HCT116 (cell line): ENCODE results near the gene POLR2A. TPM values are rescaled to one million over a fixed set of nuclear protein-coding genes. Genes with fewer than 3 reads are reported as not detected.

Experiments used
- ATAC-seq: fragments of 200-7000 bp; cut with Tn5 transposase; 2 replicates; pipeline ENCODE4 v1.9.1; 2020; ENCODE audit warnings: mild to moderate bottlenecking, moderate library complexity
- BruUV-seq: library from RNA; stranded (reverse); fragments of 400-500 nt; replicated peaks from 2 replicates; lab custom pipeline; 2021; lab: Mats Ljungman, UMichigan
- CTCF ChIA-PET: fragments of 300-600 bp; sonication (Branson Sonifier 250); formaldehyde crosslinking; loops from one replicate; lab custom pipeline; 2021; ENCODE audit warnings: antibody characterized with exemption; lab: Charles Lee
- POLR2A ChIA-PET: fragments of 300-600, 350-600 bp; sonication (Branson Sonifier 250); formaldehyde crosslinking; loops from one replicate; lab custom pipeline; 2021; ENCODE audit warnings: antibody characterized with exemption; lab: Charles Lee
- RAD21 ChIA-PET, 2 experiments: fragments of 300-600 bp; sonication (Branson Sonifier 250); formaldehyde crosslinking; loops; one replicate each; lab custom pipeline; 2023; ENCODE audit warnings: low total read pairs in 2 of 2; ENCODE audit not compliant: uncharacterized antibody in 2 of 2, unreplicated experiment in 2 of 2, low non-redundant PET in 1 of 2; lab: Charles Lee
- DNase-seq: peaks from one replicate; pipeline ENCODE4 v3.0.0-alpha.2; 2010; ENCODE audit warnings: low read depth, low spot score
- H2AFZ ChIP-seq: fragments of 200-600 bp; shearing (Covaris generic), sonication (generic); 2 replicates; pipeline ENCODE4 v1.6.1; 2017; ENCODE audit warnings: low read depth, mixed run types, mixed read lengths, antibody characterized with exemption, low read length; ENCODE audit not compliant: poor library complexity, severe bottlenecking
- H3K27ac ChIP-seq: 2 replicates; pipeline ENCODE4 v1.5.1; 2012; ENCODE audit warnings: low read depth, low read length
- H3K27me3 ChIP-seq: fragments of 200-600 bp; sonication (generic); 2 replicates; pipeline ENCODE4 v1.6.1; 2016; ENCODE audit warnings: mixed run types, low read length, mixed read lengths; ENCODE audit not compliant: insufficient read depth
- H3K36me3 ChIP-seq, 2 experiments: fragments of 200-500 bp in 1 of 2; fragments of 200-600 bp in 1 of 2; sonication (Bioruptor generic) in 1 of 2; sonication (generic) in 1 of 2; 2 replicates each; pipeline versions ENCODE4 v1.5.1 to v1.6.1; 2014 to 2016; ENCODE audit warnings: low read length in 2 of 2, inconsistent platforms in 1 of 2, mixed read lengths in 1 of 2, mixed run types in 1 of 2; ENCODE audit not compliant: insufficient read depth in 2 of 2, control insufficient read depth in 1 of 2
- H3K4me1 ChIP-seq, 2 experiments: fragments of 200-600 bp in 1 of 2; sonication (generic) in 1 of 2; 2 replicates each; pipeline versions ENCODE4 v1.5.1 to v1.6.1; 2012 to 2017; ENCODE audit warnings: low read length in 2 of 2, inconsistent platforms in 1 of 2, mild to moderate bottlenecking in 1 of 2, mixed read lengths in 1 of 2, mixed run types in 1 of 2, moderate library complexity in 1 of 2; ENCODE audit not compliant: insufficient read depth in 2 of 2, control insufficient read depth in 1 of 2
- H3K4me2 ChIP-seq: fragments of 200-600 bp; sonication (generic); 2 replicates; pipeline ENCODE4 v1.6.1; 2017; ENCODE audit warnings: mixed run types, low read length, mixed read lengths
- H3K4me3 ChIP-seq, 2 experiments: fragments of 200-600 bp in 1 of 2; sonication (generic) in 1 of 2; replicated peaks in 1 of 2; 2 replicates each; pipeline ENCODE4 v1.5.1; 2011 to 2016; ENCODE audit warnings: low read length in 2 of 2, control low read depth in 1 of 2, low read depth in 1 of 2, mild to moderate bottlenecking in 1 of 2, mixed read lengths in 1 of 2, mixed run types in 1 of 2
- H3K79me2 ChIP-seq: fragments of 200-600 bp; sonication (generic); 2 replicates; pipeline ENCODE4 v1.6.1; 2017; ENCODE audit warnings: mild to moderate bottlenecking, mixed run types, low read length, moderate library complexity, mixed read lengths; ENCODE audit not compliant: insufficient read depth
- H3K9ac ChIP-seq: fragments of 200-600 bp; sonication (generic); 2 replicates; pipeline ENCODE4 v1.6.1; 2016; ENCODE audit warnings: low read length, mixed read lengths
- H3K9me2 ChIP-seq: fragments of 200-600 bp; sonication (generic), shearing (Covaris generic); 2 replicates; pipeline ENCODE4 v1.6.1; 2017; ENCODE audit warnings: mixed run types, mild to moderate bottlenecking, moderate library complexity; ENCODE audit not compliant: insufficient read depth
- H3K9me3 ChIP-seq, 2 experiments: fragments of 200-500 bp in 1 of 2; fragments of 200-600 bp in 1 of 2; sonication (Bioruptor generic) in 1 of 2; sonication (generic) in 1 of 2; 2 replicates each; pipeline ENCODE4 v1.6.1; 2014 to 2017; ENCODE audit warnings: low read length in 2 of 2, mixed read lengths in 2 of 2, inconsistent platforms in 1 of 2, low read depth in 1 of 2, mild to moderate bottlenecking in 1 of 2, mixed run types in 1 of 2, moderate library complexity in 1 of 2; ENCODE audit not compliant: control insufficient read depth in 1 of 2, insufficient read depth in 1 of 2
- H4K20me1 ChIP-seq: fragments of 200-600 bp; sonication (generic), shearing (Covaris generic); 2 replicates; pipeline ENCODE4 v1.6.1; 2017; ENCODE audit warnings: mixed run types, mild to moderate bottlenecking, moderate library complexity; ENCODE audit not compliant: insufficient read depth
- CBX3 ChIP-seq: IDR thresholded peaks from 2 replicates; pipeline ENCODE4 v1.6.1; 2012; ENCODE audit warnings: low read depth
- CEBPB ChIP-seq: IDR thresholded peaks from 2 replicates; pipeline ENCODE4 v1.6.1; 2012; ENCODE audit warnings: low read depth
- CTCF ChIP-seq, 3 experiments: fragments of 200-600 bp in 1 of 3; sonication (generic) in 1 of 3; IDR thresholded peaks in 2 of 3; conservative IDR thresholded peaks in 1 of 3; 2 replicates each; pipeline ENCODE4 v1.5.1; 2012 to 2017; ENCODE audit warnings: low read depth in 2 of 3, low read length in 2 of 3, antibody characterized with exemption in 1 of 3, borderline replicate concordance in 1 of 3, control low read depth in 1 of 3, mild to moderate bottlenecking in 1 of 3, mixed read lengths in 1 of 3, mixed run types in 1 of 3, moderate library complexity in 1 of 3; ENCODE audit not compliant: insufficient read depth in 1 of 3
- EGR1 ChIP-seq: IDR thresholded peaks from 2 replicates; pipeline ENCODE4 v1.6.1; 2012; ENCODE audit warnings: low read depth
- EZH2 ChIP-seq: fragments of 200-600 bp; sonication (generic); IDR thresholded peaks from 2 replicates; pipeline ENCODE4 v1.6.1; 2017; ENCODE audit warnings: antibody characterized with exemption, mixed run types
- EZH2phosphoT487 ChIP-seq: fragments of 200-600 bp; IDR thresholded peaks from 2 replicates; pipeline ENCODE4 v1.6.1; 2018; ENCODE audit warnings: antibody characterized with exemption, borderline replicate concordance
- POLR2AphosphoS5 ChIP-seq: IDR thresholded peaks from 2 replicates; pipeline ENCODE4 v1.6.1; 2011; ENCODE audit warnings: mild to moderate bottlenecking, low read depth, low read length, moderate library complexity
- RAD21 ChIP-seq: IDR thresholded peaks from 2 replicates; pipeline ENCODE4 v1.6.1; 2012; ENCODE audit warnings: low read depth, mild to moderate bottlenecking
- SIN3A ChIP-seq: IDR thresholded peaks from 2 replicates; pipeline ENCODE4 v1.6.1; 2012; ENCODE audit warnings: low read depth
- SP1 ChIP-seq: IDR thresholded peaks from 2 replicates; pipeline ENCODE4 v1.6.1; 2012; ENCODE audit warnings: low read depth
- SRF ChIP-seq: IDR thresholded peaks from 2 replicates; pipeline ENCODE4 v1.6.1; 2012; ENCODE audit warnings: low read depth
- YY1 ChIP-seq: IDR thresholded peaks from 2 replicates; pipeline ENCODE4 v1.6.1; 2011; ENCODE audit warnings: low read length, low read depth, moderate library complexity, mild to moderate bottlenecking; ENCODE audit not compliant: insufficient replicate concordance; ENCODE audit errors: extremely low read depth
- ZBTB33 ChIP-seq: IDR thresholded peaks from 2 replicates; pipeline ENCODE4 v1.6.1; 2011; ENCODE audit warnings: mild to moderate bottlenecking, low read length, moderate library complexity; ENCODE audit not compliant: insufficient replicate concordance; ENCODE audit errors: extremely low read depth
- intact Hi-C: fragments of 100-400 bp; cut with micrococcal nuclease; formaldehyde crosslinking; loops from 2 replicates; pipeline ENCODE4 v1.10.0; 2022
- total RNA-seq: library from RNA; stranded (reverse); gene quantifications from one replicate; pipeline ENCODE4 v1.2.1, GENCODE V29; 2021; ENCODE audit not compliant: unreplicated experiment
- TF ChIP-seq, protein P1 (sequence below): IDR thresholded peaks from 2 replicates; pipeline ENCODE4 v1.6.1; 2012
- TF ChIP-seq, protein P2 (sequence below): IDR thresholded peaks from 2 replicates; pipeline ENCODE4 v1.6.1; 2012

The POLR2A gene
- total RNA-seq, 1 experiment from 2014 or later, result 205 TPM

GRCh38 chr17:7475764-7476422 lies 8.3 kb upstream of the POLR2A start:
- ATAC-seq (no peak), DNase-seq (no peak)
- Histone ChIP-seq H3K4me3 (no peak overlapping the region), H2AFZ (no peak overlapping the region), H3K4me2 (peak overlapping the region; percentile 100), H3K9me2 (no peaks in the 10 kb centered on the region), H3K79me2 (peaks cover 40% of the 10 kb centered on the region), H3K36me3 (no peaks in the 10 kb centered on the region), H3K9ac (peak overlapping the region; percentile 5; the same call in 1 of the 2 replicates), H3K9me3 (no peaks in the 10 kb centered on the region), H3K27ac (peak overlapping the region; percentile 22; the same call in 1 of the 2 replicates), H4K20me1 (no peaks in the 10 kb centered on the region), H3K27me3 (no peaks in the 10 kb centered on the region), H3K4me1 (peaks cover 25 to 46% of the 10 kb centered on the region in 2 experiments)
- POLR2A ChIA-PET, result interaction anchor here (1.6 kb wide), 1 partner anchor 8 kb away, joined by 7 read pairs; the partner anchor contains the start of gene POLR2A
- RAD21 ChIA-PET, result interaction anchor here in 1 of 2 experiments (0.6 kb wide), 1 partner anchor 139 kb away, joined by 3 read pairs; no protein-coding TSS in a partner anchor
- CTCF ChIA-PET, result interaction anchor here (1.8 kb wide), 1 partner anchor 39 kb away, joined by 7 read pairs; no protein-coding TSS in a partner anchor
- intact Hi-C loops, result no loop called here
- no TSS peak for BruUV-seq
- TF ChIP-seq CBX3 (no peak), CEBPB (no peak), EZH2 (no peak), SIN3A (no peak), EGR1 (no peak)
- TF ChIP-seq, protein P1, sequence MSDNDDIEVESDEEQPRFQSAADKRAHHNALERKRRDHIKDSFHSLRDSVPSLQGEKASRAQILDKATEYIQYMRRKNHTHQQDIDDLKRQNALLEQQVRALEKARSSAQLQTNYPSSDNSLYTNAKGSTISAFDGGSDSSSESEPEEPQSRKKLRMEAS, result no peak
- TF ChIP-seq, protein P2, sequence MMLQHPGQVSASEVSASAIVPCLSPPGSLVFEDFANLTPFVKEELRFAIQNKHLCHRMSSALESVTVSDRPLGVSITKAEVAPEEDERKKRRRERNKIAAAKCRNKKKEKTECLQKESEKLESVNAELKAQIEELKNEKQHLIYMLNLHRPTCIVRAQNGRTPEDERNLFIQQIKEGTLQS, result no peak

DNA sequence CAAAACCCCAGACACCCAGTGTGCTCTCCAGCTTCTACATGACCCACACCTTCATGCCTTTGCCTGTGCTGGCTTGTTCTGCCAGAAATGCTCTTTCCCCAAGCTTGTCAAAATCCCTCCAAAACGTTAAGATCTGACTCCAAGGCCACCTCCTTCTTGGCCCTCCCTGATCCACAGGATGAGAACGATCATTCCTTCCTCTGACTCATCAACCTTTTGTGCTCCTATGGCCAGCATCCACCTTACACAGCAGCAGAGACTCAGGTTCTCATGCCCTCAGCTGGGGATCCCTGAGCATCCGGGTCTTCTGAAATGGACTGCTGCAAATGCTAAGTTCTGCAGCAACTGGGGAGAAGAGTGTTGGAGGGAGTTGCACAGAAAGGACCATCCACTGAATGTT lies 7.7 kb upstream of the POLR2A start:
- DNase-seq (no peak), ATAC-seq (peak; percentile 44; the same call in 1 of the 2 replicates)
- Histone ChIP-seq H3K9me3 (no peaks in the 10 kb centered on the region), H3K27ac (peak overlapping the region; percentile 22; the same call in 1 of the 2 replicates), H2AFZ (no peak overlapping the region), H3K4me3 (no peak overlapping the region), H3K9me2 (no peaks in the 10 kb centered on the region), H3K27me3 (no peaks in the 10 kb centered on the region), H3K4me2 (peak overlapping the region; percentile 100), H3K4me1 (peaks cover 25 to 52% of the 10 kb centered on the region in 2 experiments), H3K36me3 (no peaks in the 10 kb centered on the region), H3K79me2 (peaks cover 36% of the 10 kb centered on the region), H3K9ac (peak overlapping the region; percentile 5; the same call in 1 of the 2 replicates), H4K20me1 (no peaks in the 10 kb centered on the region)
- CTCF ChIA-PET, result interaction anchor here (1.8 kb wide), 1 partner anchor 40 kb away, joined by 7 read pairs; no protein-coding TSS in a partner anchor
- RAD21 ChIA-PET, result no interaction called here
- POLR2A ChIA-PET, result interaction anchor here (0.9 to 1.6 kb wide), 2 partner anchors 8 to 31 kb away, joined by 3 to 7 read pairs; partner anchors contain the start of gene POLR2A
- intact Hi-C loops, result no loop called here
- BruUV-seq, result no TSS peak
- TF ChIP-seq SP1, result no peak
- TF ChIP-seq EZH2, result no peak
- TF ChIP-seq YY1, result no peak
- TF ChIP-seq RAD21, result no peak
- TF ChIP-seq POLR2AphosphoS5, result no peak
- no peak for TF ChIP-seq SRF
- TF ChIP-seq EZH2phosphoT487, result no peak
- no peak for TF ChIP-seq ZBTB33
- TF ChIP-seq CTCF (IDR thresholded peaks at IDR 0.05 in 2 of 3, conservative IDR thresholded peaks at IDR 0.05 in 1 of 3; ENCODE audit: borderline replicate concordance in 1 of 3, insufficient read depth in 1 of 3, low read depth in 2 of 3, low read length in 2 of 3), result no peak
